Body of pancreas (tissue), 4 donors: ENCODE measurements around the gene KYAT1. TPM values are rescaled to one million over a fixed set of nuclear protein-coding genes. Genes with fewer than 3 reads are reported as not detected.

ENCODE experiments used
- ATAC-seq: fragments of 150-250 bp; one replicate; pipeline ENCODE4 v1.9.1; 2016
- DNase-seq, 4 donors: peaks; one replicate each; pipeline ENCODE4 v3.0.0-alpha.2; 2019
- H3K27ac ChIP-seq, 4 donors: fragments of 200-600 bp; sonication (generic); 1 replicate in 3 of 4; 2 replicates in 1 of 4; pipeline versions ENCODE4 v1.5.1 to v1.6.1; 2016 to 2019; ENCODE audit warnings: mild to moderate bottlenecking in 1 of 4, mixed read lengths in 1 of 4, moderate library complexity in 1 of 4
- H3K27me3 ChIP-seq, 2 donors: fragments of 200-600 bp; sonication (generic); one replicate each; pipeline ENCODE4 v1.6.0; 2016; ENCODE audit warnings: mild to moderate bottlenecking in 1 of 2
- H3K36me3 ChIP-seq, 2 donors: fragments of 200-600 bp; sonication (generic); replicated peaks in 1 of 2; 2 replicates each; pipeline ENCODE4 v1.5.1; 2016; ENCODE audit warnings: low read depth in 2 of 2; ENCODE audit not compliant: insufficient read depth in 1 of 2
- H3K4me1 ChIP-seq: fragments of 200-600 bp; sonication (generic); one replicate; pipeline ENCODE4 v1.6.0; 2016
- H3K4me3 ChIP-seq, 2 donors: fragments of 200-600 bp; sonication (generic); 1 replicate in 1 of 2; 2 replicates in 1 of 2; pipeline ENCODE4 v1.5.1; 2016 to 2019
- H3K9me3 ChIP-seq, 3 donors: fragments of 200-600 bp; sonication (generic); 1 replicate in 2 of 3; 2 replicates in 1 of 3; pipeline ENCODE4 v1.5.1; 2016
- POLR2A ChIP-seq, 3 donors: fragments of 450-650 bp; IDR thresholded peaks; one replicate each; pipeline ENCODE4 v1.6.1; 2016; ENCODE audit warnings: antibody characterized with exemption in 3 of 3, mild to moderate bottlenecking in 2 of 3
- WGBS, 2 donors: methylation state at CpG; one replicate each; pipeline ENCODE4 v1.1.5; 2017; 5-methylcytosine and 5-hydroxymethylcytosine counted together
- intact Hi-C: fragments of 100-400 bp; cut with DNase I; formaldehyde crosslinking; loops from one replicate; pipeline ENCODE4 v1.15.1; 2023
- total RNA-seq, 2 donors: library from RNA; depleted of rRNA; stranded (reverse); fragments of >200 nt; gene quantifications; one replicate each; pipeline ENCODE4 v1.1.0, GENCODE V29; 2016
- TF ChIP-seq, protein P1 (sequence below), 7 experiments: fragments of 450-650 bp in 4 of 7; fragments of 200-600 bp in 3 of 7; sonication (generic) in 3 of 7; IDR thresholded peaks; one replicate each; pipeline ENCODE4 v1.5.1; 2016 to 2019; ENCODE audit warnings: antibody characterized with exemption in 7 of 7

Gene KYAT1
- total RNA-seq, 2 donors from 2014 or later = 2.6 to 4.3 TPM

DNA sequence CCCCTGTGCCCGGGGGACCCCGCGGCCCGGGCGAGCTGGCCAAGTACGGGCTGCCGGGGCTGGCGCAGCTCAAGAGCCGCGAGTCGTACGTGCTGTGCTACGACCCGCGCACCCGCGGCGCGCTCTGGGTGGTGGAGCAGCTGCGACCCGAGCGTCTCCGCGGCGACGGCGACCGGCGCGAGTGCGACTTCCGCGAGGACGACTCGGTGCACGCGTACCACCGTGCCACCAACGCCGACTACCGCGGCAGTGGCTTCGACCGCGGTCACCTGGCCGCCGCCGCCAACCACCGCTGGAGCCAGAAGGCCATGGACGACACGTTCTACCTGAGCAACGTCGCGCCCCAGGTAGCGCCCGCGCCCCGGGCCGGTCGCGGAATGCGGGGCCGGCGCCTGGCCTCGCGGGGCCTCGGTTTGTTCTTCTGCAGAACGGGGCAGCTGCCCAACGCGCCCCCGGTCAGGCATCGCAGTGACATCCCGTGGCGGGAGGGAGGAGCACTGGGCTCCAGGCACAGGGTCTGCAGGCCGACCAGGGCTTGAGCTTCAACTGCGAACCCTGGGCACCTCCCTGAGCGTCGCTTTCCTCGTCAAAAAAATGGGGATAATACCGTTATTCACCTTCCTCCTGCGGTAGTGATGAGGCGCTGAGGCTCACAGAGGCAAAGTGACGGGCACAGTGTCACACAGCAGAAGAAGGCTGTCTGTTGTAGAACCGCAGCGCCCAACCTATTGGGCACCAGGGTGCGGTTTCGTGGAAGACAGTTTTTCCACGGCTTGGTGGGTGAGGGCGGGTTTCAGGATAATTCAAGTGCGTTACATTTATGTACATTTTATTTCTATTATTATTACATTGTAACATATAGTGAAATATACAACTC lies 62.7 kb downstream of the KYAT1 start:
- TF ChIP-seq, protein P1, sequence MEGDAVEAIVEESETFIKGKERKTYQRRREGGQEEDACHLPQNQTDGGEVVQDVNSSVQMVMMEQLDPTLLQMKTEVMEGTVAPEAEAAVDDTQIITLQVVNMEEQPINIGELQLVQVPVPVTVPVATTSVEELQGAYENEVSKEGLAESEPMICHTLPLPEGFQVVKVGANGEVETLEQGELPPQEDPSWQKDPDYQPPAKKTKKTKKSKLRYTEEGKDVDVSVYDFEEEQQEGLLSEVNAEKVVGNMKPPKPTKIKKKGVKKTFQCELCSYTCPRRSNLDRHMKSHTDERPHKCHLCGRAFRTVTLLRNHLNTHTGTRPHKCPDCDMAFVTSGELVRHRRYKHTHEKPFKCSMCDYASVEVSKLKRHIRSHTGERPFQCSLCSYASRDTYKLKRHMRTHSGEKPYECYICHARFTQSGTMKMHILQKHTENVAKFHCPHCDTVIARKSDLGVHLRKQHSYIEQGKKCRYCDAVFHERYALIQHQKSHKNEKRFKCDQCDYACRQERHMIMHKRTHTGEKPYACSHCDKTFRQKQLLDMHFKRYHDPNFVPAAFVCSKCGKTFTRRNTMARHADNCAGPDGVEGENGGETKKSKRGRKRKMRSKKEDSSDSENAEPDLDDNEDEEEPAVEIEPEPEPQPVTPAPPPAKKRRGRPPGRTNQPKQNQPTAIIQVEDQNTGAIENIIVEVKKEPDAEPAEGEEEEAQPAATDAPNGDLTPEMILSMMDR (IDR thresholded peaks at IDR 0.05) = no peak
- peak; percentile 48 to 58 (median 51) for DNase-seq
- WGBS, 2 donors = 12 to 70% methylated on average over 10 to 65 of the region's 90 CpGs
- H3K27me3 ChIP-seq = no peaks in the 10 kb centered on the region
- intact Hi-C loops = no loop called here
- H3K9me3 ChIP-seq = no peaks in the 10 kb centered on the region
- peak overlapping the region; percentile 70 to 91 (median 81) for H3K27ac ChIP-seq
- peak overlapping the region in 1 of 2 donors; percentile 41 for H3K4me3 ChIP-seq
- peaks cover 18% of the 10 kb centered on the region for H3K4me1 ChIP-seq
- ATAC-seq = peak; percentile 43
- H3K36me3 ChIP-seq = peaks cover 0 to 10% of the 10 kb centered on the region in 2 donors

DNA sequence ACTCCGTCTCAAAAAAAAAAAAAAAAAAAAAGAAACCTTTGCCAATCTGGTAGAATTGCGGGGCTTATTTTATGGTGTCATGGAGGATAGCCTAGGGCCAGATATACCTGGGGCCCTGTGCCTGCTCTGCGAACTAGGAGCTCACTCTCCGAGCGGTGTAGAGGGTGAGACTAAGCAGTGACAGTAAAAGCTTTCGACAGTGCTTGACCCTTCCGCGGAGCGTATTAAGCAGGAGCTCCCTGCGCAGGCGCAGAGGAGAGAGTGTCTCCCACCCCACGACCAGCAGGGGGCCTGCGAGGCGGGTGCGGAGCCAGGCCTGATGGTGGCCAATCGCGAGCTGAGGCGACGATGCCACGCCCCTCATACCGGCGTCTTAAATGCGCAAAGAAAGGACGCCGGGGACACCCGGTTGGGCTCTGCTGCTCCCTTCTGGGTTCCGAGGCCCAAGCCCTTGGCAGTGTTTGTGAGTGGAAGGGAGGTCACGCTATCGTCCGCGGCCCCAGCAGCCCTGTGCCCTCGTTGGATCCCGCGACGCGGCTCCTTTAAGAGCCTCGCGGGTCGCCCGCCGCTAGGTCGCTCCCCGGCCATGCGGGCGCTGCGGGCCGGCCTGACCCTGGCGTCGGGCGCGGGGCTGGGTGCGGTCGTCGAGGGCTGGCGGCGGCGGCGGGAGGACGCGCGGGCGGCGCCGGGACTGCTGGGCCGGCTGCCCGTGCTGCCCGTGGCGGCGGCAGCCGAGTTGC lies 63.5 kb downstream of the KYAT1 start, which contains the start of gene ENDOG:
Gene ENDOG, plus strand, starts transcription at position 402 of the 740 bp plus-strand sequence. Its CDS starts 185 bp downstream, at position 587.
- Histone ChIP-seq H3K4me3 (peak within 1 kb of the TSS in 1 of 2 donors; percentile 41), H3K9me3 (no peaks in the 10 kb centered on the region), H3K4me1 (peaks cover 18% of the 10 kb centered on the region), H3K36me3 (peaks cover 0 to 10% of the 10 kb centered on the region in 2 donors), H3K27ac (peak within 1 kb of the TSS; percentile 70 to 91 (median 81)), H3K27me3 (no peaks in the 10 kb centered on the region)
- TF ChIP-seq, protein P1 (IDR thresholded peaks at IDR 0.05) = peak; percentile 91 to 100 (median 99)
- peak; percentile 85 to 94 (median 91) for TF ChIP-seq POLR2A (IDR thresholded peaks at IDR 0.05)
- ATAC-seq = peak; percentile 96
- intact Hi-C loops = no loop called here
- DNase-seq = peak; percentile 98 to 99 (median 98)
- WGBS, 2 donors = 0 to 1% methylated on average over 13 to 60 of the region's 70 CpGs

DNA sequence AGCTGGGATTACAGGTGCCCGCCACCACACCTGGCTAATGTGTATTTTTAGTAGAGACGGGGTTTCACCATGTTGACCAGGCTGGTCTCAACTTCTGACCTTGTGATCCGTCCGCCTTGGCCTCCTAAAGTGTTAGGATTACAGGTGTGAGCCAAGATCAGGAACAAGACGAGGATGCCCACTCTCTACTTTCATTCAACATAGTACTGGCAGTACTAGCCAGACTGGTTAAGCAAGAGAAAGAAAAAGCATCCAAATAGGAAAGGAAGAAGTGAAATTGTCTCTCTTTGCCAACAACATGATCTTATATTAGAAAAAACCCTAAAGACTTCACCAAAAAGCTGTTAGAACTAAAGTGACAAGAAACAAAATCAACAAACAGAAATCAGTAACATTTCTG lies 70.9 kb downstream of the KYAT1 start:
- intact Hi-C loops = no loop called here
- Histone ChIP-seq H3K27me3 (no peaks in the 10 kb centered on the region), H3K36me3 (peaks cover 6 to 12% of the 10 kb centered on the region in 2 donors), H3K4me3 (no peak overlapping the region), H3K9me3 (no peaks in the 10 kb centered on the region), H3K4me1 (no peaks in the 10 kb centered on the region), H3K27ac (no peak overlapping the region)
- DNase-seq = no peak
- no peak for ATAC-seq
- TF ChIP-seq POLR2A (IDR thresholded peaks at IDR 0.05) = no peak
- TF ChIP-seq, protein P1 (IDR thresholded peaks at IDR 0.05) = no peak
- 60 to 74% methylated on average over 5 of the region's 5 CpGs for WGBS, 2 donors

DNA sequence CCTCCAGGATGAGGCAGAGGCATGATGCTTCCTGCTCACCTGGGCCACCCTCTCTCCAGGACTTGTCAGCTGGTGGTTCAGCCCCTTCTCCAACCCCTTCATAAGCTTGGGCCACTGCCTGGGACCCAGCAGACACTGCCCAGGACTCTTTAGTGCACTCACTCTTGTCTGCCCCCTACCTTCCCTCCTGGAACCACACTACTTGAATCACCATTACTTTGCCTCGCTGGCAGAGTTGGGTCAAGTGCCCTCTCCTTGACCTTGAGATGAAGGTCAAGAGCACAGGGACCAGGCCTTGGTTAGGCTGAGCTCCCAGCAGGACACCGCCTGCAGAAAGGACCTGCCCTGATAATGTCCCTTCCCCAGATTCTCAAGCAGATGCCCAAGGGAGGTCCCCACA lies 71.9 kb downstream of the KYAT1 start:
- no peak for ATAC-seq
- no peak for DNase-seq

More for the DNA sequence above, 71.9 kb downstream of the KYAT1 start:
- 77% methylated on average over 2 of the region's 2 CpGs; no CpG with 5 or more reads in 1 of the 2 donors for WGBS, 2 donors
- Histone ChIP-seq H3K4me1 (no peaks in the 10 kb centered on the region), H3K4me3 (no peak overlapping the region), H3K9me3 (no peaks in the 10 kb centered on the region), H3K36me3 (peaks cover 10 to 12% of the 10 kb centered on the region in 2 donors), H3K27me3 (no peaks in the 10 kb centered on the region), H3K27ac (no peak overlapping the region)
- intact Hi-C loops = no loop called here
- no peak for TF ChIP-seq POLR2A (IDR thresholded peaks at IDR 0.05)
- TF ChIP-seq, protein P1 (IDR thresholded peaks at IDR 0.05) = no peak
